Measurements from ENCODE around the gene CA7.

DNA sequence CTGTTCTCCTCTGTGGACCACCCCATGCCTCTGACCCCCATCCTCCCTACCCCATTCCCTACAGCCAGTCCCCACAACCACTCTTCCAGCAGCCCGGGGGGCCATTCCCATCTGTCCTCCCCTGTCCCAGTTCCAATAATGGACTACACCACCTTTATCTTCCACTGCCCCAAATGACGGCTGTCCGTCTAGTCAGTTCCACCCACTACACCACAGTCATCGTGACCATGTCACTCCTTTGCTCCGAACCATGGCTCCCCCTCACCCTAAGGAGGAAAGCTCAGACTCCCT lies 51.4 kb downstream of the CA7 start:
- TF ChIP-seq REST (IDR thresholded peaks at IDR 0.05; ENCODE audit: insufficient read depth in 1 of 2, low read depth in 2 of 2, low read length in 1 of 2) (no peak), TCF7L2 (IDR thresholded peaks at IDR 0.05; ENCODE audit: low read depth, low read length) (no peak), POLR2AphosphoS5 (IDR thresholded peaks at IDR 0.05; ENCODE audit: low read depth, low read length) (no peak), SIN3A (IDR thresholded peaks at IDR 0.05; ENCODE audit: borderline replicate concordance, insufficient read depth, low read depth, low read length) (no peak)
- TF ChIP-seq, protein P1, sequence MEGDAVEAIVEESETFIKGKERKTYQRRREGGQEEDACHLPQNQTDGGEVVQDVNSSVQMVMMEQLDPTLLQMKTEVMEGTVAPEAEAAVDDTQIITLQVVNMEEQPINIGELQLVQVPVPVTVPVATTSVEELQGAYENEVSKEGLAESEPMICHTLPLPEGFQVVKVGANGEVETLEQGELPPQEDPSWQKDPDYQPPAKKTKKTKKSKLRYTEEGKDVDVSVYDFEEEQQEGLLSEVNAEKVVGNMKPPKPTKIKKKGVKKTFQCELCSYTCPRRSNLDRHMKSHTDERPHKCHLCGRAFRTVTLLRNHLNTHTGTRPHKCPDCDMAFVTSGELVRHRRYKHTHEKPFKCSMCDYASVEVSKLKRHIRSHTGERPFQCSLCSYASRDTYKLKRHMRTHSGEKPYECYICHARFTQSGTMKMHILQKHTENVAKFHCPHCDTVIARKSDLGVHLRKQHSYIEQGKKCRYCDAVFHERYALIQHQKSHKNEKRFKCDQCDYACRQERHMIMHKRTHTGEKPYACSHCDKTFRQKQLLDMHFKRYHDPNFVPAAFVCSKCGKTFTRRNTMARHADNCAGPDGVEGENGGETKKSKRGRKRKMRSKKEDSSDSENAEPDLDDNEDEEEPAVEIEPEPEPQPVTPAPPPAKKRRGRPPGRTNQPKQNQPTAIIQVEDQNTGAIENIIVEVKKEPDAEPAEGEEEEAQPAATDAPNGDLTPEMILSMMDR (IDR thresholded peaks at IDR 0.05): no peak

All from Panc1 (cell line).